Mesothelial cell of epicardium (in vitro differentiated cells): ENCODE results near the gene TUBGCP2. TPM values are rescaled to one million over a fixed set of nuclear protein-coding genes. Genes with fewer than 3 reads are reported as not detected.
"Not testable (repeated sequence)": the region's sequence is repeated elsewhere in the genome, so short reads cannot be mapped to it uniquely, and the experiment has no call there.

Source experiments
- DNase-seq, 2 experiments: peaks; one replicate each; pipeline ENCODE4 v3.0.0; 2021; ENCODE audit warnings: low spot score in 2 of 2; ENCODE audit not compliant: unreplicated experiment in 2 of 2
- H3K27ac Mint-ChIP-seq: 2 replicates; pipeline ENCODE4 v1.8.0; 2021; ENCODE audit warnings: mixed read lengths
- H3K27me3 Mint-ChIP-seq: 2 replicates; pipeline ENCODE4 v1.8.0; 2021; ENCODE audit warnings: low read depth, mixed read lengths
- H3K36me3 Mint-ChIP-seq: 2 replicates; pipeline ENCODE4 v1.8.0; 2021; ENCODE audit warnings: mixed read lengths
- H3K4me1 Mint-ChIP-seq: 2 replicates; pipeline ENCODE4 v1.8.0; 2021; ENCODE audit warnings: mixed read lengths
- H3K4me3 Mint-ChIP-seq: 2 replicates; pipeline ENCODE4 v1.8.0; 2021; ENCODE audit warnings: mild to moderate bottlenecking, moderate library complexity, mixed read lengths
- H3K9me3 Mint-ChIP-seq: 2 replicates; pipeline ENCODE4 v1.8.0; 2021; ENCODE audit warnings: mixed read lengths
- total RNA-seq: library from RNA; stranded (reverse); gene quantifications from 3 replicates; pipeline ENCODE4 v1.2.1, GENCODE V29; 2021
- TF ChIP-seq, protein P1 (sequence below): fragments of 200-600 bp; sonication (generic); IDR thresholded peaks from one replicate; pipeline ENCODE4 v1.5.0; 2021; ENCODE audit warnings: antibody characterized with exemption; ENCODE audit not compliant: unreplicated experiment

The TUBGCP2 gene
- total RNA-seq, 1 donor from 2014 or later = 69.6 TPM

DNA sequence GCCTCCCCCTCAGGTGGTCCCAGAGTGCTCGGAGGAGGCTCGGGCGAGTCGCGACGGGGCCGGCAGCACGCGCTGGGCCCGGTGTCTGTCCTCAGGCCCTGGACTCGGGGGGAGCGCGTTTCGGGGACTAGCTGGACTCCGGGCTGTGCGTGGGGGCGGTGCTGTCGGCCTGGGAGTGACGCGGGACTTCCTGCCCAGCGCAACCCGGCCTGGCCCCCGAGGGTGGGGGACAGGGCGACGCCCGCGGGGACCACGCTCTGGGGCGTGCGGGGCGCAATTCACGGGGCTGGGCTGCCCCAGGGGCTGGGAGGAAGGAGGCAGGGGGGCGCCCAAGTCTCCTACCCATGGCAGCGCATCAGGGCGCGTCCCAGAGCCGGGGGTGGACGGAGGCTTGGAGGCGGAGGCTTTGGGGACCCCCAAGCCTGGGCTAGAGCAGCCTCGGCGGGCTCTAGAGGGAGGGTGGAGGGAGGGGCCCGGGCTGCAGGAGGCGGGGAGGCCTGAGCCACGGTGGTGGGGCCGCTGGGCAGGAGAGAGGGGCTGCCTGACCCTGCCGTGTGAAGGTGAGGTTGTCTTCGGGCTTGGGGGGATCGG lies 73.3 kb downstream of the TUBGCP2 start:
- Mint-ChIP-seq H3K4me3 (no peak overlapping the region), H3K36me3 (no peaks in the 10 kb centered on the region), H3K27ac (no peak overlapping the region), H3K9me3 (no peaks in the 10 kb centered on the region), H3K4me1 (peaks cover 8% of the 10 kb centered on the region), H3K27me3 (peaks cover 83% of the 10 kb centered on the region)
- no peak for DNase-seq
- TF ChIP-seq, protein P1, sequence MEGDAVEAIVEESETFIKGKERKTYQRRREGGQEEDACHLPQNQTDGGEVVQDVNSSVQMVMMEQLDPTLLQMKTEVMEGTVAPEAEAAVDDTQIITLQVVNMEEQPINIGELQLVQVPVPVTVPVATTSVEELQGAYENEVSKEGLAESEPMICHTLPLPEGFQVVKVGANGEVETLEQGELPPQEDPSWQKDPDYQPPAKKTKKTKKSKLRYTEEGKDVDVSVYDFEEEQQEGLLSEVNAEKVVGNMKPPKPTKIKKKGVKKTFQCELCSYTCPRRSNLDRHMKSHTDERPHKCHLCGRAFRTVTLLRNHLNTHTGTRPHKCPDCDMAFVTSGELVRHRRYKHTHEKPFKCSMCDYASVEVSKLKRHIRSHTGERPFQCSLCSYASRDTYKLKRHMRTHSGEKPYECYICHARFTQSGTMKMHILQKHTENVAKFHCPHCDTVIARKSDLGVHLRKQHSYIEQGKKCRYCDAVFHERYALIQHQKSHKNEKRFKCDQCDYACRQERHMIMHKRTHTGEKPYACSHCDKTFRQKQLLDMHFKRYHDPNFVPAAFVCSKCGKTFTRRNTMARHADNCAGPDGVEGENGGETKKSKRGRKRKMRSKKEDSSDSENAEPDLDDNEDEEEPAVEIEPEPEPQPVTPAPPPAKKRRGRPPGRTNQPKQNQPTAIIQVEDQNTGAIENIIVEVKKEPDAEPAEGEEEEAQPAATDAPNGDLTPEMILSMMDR = no peak

DNA sequence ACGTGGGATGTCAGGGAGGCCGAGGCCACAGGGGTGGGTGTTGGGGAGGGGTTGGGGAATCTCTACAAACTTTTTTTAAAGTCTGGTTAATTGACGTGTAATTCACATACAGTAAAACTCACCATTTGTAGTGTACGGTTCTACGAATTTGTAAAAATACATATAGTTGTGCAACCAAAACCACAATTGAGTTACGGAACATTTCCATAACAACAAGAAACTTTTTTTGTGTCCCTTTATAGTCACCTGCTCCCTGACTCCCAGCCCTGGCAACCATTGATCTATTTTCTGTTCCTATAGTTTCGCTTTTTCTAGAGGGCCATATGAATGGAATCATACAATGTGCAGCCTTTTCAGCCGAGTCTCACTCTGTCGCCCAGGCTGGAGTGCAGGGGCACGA lies 73.9 kb downstream of the TUBGCP2 start:
- not testable (repeated sequence) for DNase-seq, H3K4me1 Mint-ChIP-seq, H3K27ac Mint-ChIP-seq, H3K4me3 Mint-ChIP-seq, H3K36me3 Mint-ChIP-seq, H3K9me3 Mint-ChIP-seq
- peaks cover 80% of the 10 kb centered on the region for H3K27me3 Mint-ChIP-seq

DNA sequence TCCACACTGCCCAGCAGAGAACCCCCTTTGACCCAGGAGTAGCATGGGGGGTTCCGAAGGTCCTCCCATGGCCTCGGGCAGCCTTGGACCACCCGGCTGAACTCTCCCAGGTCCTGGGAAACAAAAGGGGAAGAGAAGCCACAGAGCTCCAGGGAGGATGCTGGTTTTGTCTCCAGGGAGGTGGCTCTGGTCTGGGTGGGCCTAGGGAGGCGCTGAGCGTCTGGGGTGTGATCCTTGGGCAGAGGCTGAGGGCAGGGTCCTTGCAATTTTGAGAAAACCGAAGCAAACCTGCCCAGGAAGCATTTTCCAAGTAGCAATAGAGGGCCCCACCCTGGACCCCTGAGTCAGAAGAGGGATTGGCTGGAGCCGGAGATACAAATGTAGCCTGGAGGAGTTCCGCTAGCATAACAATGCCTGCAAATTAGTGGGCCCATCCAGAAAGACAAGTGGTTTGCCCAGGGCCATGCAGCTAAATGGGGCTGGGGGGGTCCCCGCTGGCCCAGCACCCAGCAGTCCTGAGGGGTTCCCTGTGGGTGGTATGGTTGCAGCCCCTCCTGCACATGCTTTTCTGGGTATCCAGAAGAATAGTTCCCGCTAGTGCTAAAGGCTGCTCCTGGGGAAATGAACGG lies 76.6 kb downstream of the TUBGCP2 start:
- H3K4me3 Mint-ChIP-seq = no peak overlapping the region
- no peak overlapping the region for H3K27ac Mint-ChIP-seq
- H3K9me3 Mint-ChIP-seq = no peaks in the 10 kb centered on the region
- TF ChIP-seq, protein P1 = no peak
- DNase-seq = no peak
- H3K27me3 Mint-ChIP-seq = peaks cover 80% of the 10 kb centered on the region
- peaks cover 14% of the 10 kb centered on the region for H3K4me1 Mint-ChIP-seq
- H3K36me3 Mint-ChIP-seq = no peaks in the 10 kb centered on the region

DNA sequence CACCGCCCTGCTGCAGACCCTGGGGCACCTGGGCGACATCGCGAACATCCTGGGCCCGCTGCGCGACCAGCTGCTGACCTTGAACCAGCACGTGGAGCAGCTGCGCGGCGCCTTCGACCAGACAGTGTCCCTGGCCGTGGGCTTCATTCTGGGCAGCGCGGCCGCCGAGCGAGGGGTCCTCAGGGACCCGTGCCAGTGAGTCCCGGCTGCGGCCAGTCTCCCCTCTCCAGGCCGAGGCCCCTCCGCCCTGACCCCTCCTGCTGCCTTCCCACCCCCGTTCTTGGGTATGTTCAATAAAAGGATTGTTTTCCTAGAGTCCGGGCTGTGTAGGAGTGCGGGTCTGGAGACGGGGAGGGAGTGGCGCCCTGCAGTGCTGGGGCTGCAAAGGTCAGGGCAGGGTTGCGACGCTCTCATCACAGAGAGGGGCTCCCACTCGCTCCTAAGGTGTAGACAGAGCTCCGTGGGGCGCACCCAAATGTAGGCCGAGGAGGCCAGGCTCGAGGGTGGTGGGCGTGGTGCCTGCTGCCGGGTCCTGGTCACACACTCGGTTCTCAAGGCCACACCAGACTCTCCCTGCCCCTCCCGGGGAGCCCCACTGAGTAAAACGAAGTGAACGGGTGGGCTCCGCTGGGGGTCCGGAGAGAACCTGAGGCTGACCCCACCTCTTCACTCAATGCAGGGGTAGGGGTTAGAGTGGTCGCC lies 77.3 kb downstream of the TUBGCP2 start:
- Mint-ChIP-seq H3K4me3 (peak overlapping the region; percentile 36), H3K27me3 (peaks cover 86% of the 10 kb centered on the region), H3K4me1 (peaks cover 14% of the 10 kb centered on the region), H3K36me3 (no peaks in the 10 kb centered on the region), H3K9me3 (no peaks in the 10 kb centered on the region), H3K27ac (no peak overlapping the region)
- TF ChIP-seq, protein P1 = no peak
- no peak for DNase-seq

DNA sequence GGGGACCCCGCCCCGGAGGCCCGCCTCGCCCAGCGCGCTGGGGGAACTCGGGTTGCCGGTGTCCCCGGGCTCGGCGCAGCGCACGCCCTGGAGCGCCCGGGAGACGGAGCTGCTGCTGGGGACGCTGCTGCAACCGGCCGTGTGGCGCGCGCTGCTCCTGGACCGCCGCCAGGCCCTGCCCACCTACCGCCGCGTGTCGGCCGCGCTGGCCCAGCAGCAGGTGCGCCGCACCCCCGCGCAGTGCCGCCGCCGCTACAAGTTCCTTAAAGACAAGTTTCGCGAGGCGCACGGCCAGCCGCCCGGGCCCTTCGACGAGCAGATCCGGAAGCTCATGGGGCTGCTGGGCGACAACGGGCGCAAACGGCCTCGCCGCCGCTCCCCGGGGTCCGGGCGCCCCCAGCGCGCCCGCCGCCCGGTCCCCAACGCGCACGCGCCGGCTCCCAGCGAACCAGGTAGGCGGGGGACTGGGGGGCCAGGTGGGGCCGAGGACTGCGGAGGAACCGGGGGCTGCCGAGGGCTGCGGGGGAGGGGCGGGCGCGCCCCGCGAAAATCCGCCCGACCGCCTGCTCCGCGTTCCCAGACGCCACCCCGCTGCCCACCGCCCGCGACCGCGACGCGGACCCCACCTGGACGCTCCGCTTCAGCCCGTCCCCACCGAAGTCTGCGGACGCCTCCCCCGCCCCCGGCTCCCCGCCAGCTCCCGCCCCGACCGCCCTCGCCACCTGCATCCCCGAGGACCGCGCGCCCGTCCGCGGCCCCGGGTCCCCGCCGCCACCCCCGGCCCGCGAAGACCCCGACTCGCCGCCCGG lies 78.1 kb downstream of the TUBGCP2 start:
- Mint-ChIP-seq H3K27ac (no peak overlapping the region), H3K9me3 (no peaks in the 10 kb centered on the region), H3K4me1 (peaks cover 11% of the 10 kb centered on the region), H3K36me3 (no peaks in the 10 kb centered on the region), H3K4me3 (no peak overlapping the region), H3K27me3 (peaks cover 87% of the 10 kb centered on the region)
- TF ChIP-seq, protein P1 = no peak
- peak in 1 of 2 experiments; percentile 74 for DNase-seq
